GM21529 (cell line): Measurements from ENCODE around the gene OR4D2.

Experiments
- ATAC-seq: cut with Tn5 transposase; IDR thresholded peaks from one replicate; pipeline ENCODE4 v1.9.1; 2021; ENCODE audit not compliant: unreplicated experiment

The OR4D2 gene

GRCh38 chr17:58205936-58206335, 39.2 kb downstream of the OR4D2 start:
- ATAC-seq, result no peak

- ATAC-seq, result no peak
These were observed 40.7 kb downstream of the OR4D2 start for GRCh38 chr17:58207451-58207850.

GRCh38 chr17:58208344-58208743, 41.6 kb downstream of the OR4D2 start:
- ATAC-seq, result no peak

- no peak for ATAC-seq
These were observed 44.1 kb downstream of the OR4D2 start for GRCh38 chr17:58210922-58211321.

- no peak for ATAC-seq
These were observed 48.9 kb downstream of the OR4D2 start for GRCh38 chr17:58215685-58216084.

- no peak for ATAC-seq
These were observed 51.0 kb downstream of the OR4D2 start for GRCh38 chr17:58217766-58218165.

- ATAC-seq, result peak; percentile 93
These were observed 52.4 kb downstream of the OR4D2 start, which contains the start of gene MKS1 for GRCh38 chr17:58219007-58219788. Gene MKS1 (minus strand): TSS chr17:58219255. CDS start chr17:58219230, 25 bp downstream.

- no peak for ATAC-seq
These were observed 53.0 kb downstream of the OR4D2 start for GRCh38 chr17:58219789-58220183.
